HepG2 (cell line): Measurements from ENCODE around the gene SYT7. TPM values are rescaled to one million over a fixed set of nuclear protein-coding genes. Genes with fewer than 3 reads are reported as not detected.
A peak's percentile ranks its signal among the peaks of the same experiment; 100 is the strongest.

ENCODE experiments used
- CREB1 ChIP-seq, 2 experiments: fragments of 450-650 bp in 1 of 2; IDR thresholded peaks; 2 replicates each; pipeline ENCODE4 v1.6.1; 2016 to 2017; ENCODE audit warnings: control low read depth in 1 of 2, mild to moderate bottlenecking in 1 of 2, missing compliant biosample characterization in 1 of 2, missing genetic modification characterization in 1 of 2
- DMAP1 ChIP-seq: IDR thresholded peaks from 2 replicates; pipeline ENCODE4 v1.6.1; 2016
- GLI4 ChIP-seq: sonication (generic); formaldehyde crosslinking; IDR thresholded peaks from 2 replicates; pipeline ENCODE4 v1.5.1; 2020; ENCODE audit warnings: missing genetic modification reagents, mild to moderate bottlenecking, moderate library complexity, borderline replicate concordance
- HIVEP1 ChIP-seq: sonication (generic); formaldehyde crosslinking; IDR thresholded peaks from 2 replicates; pipeline ENCODE4 v1.4.0; 2020; ENCODE audit warnings: mild to moderate bottlenecking, missing genetic modification reagents
- MAFF ChIP-seq: IDR thresholded peaks from 2 replicates; pipeline ENCODE4 v1.6.1; 2011; ENCODE audit warnings: low read depth, low read length, improper control_type of control experiment
- NFE2L1 ChIP-seq: sonication (generic); formaldehyde crosslinking; IDR thresholded peaks from 2 replicates; pipeline ENCODE4 v1.4.0; 2020; ENCODE audit warnings: missing genetic modification reagents, mild to moderate bottlenecking, borderline replicate concordance
- NFYB ChIP-seq: sonication (generic); formaldehyde crosslinking; IDR thresholded peaks from 2 replicates; pipeline ENCODE4 v1.4.0; 2020; ENCODE audit warnings: missing genetic modification reagents
- PHF21A ChIP-seq: sonication (generic); formaldehyde crosslinking; IDR thresholded peaks from 2 replicates; pipeline ENCODE4 v1.5.0; 2020; ENCODE audit warnings: mild to moderate bottlenecking, missing genetic modification reagents
- POGK ChIP-seq: sonication (generic); formaldehyde crosslinking; conservative IDR thresholded peaks from 2 replicates; pipeline ENCODE4 v1.8.0; 2022; ENCODE audit warnings: mild to moderate bottlenecking, moderate library complexity, missing genetic modification reagents
- SP4 ChIP-seq: sonication (generic); formaldehyde crosslinking; IDR thresholded peaks from 2 replicates; pipeline ENCODE4 v1.8.1; 2023; ENCODE audit warnings: mild to moderate bottlenecking, missing genetic modification reagents
- TFDP1 ChIP-seq: IDR thresholded peaks from 2 replicates; pipeline ENCODE4 v1.6.1; 2016; ENCODE audit warnings: missing compliant biosample characterization, missing genetic modification reagents, borderline replicate concordance
- ZBTB21 ChIP-seq: sonication (generic); formaldehyde crosslinking; IDR thresholded peaks from 2 replicates; pipeline ENCODE4 v1.4.0; 2020; ENCODE audit warnings: missing genetic modification reagents
- ZBTB34 ChIP-seq: sonication (generic); formaldehyde crosslinking; IDR thresholded peaks from 2 replicates; pipeline ENCODE4 v1.8.0; 2022; ENCODE audit warnings: mild to moderate bottlenecking, missing genetic modification reagents
- ZNF142 ChIP-seq: sonication (generic); formaldehyde crosslinking; IDR thresholded peaks from 2 replicates; pipeline ENCODE4 v1.4.0; 2020; ENCODE audit warnings: missing genetic modification reagents
- ZNF253 ChIP-seq: sonication (generic); formaldehyde crosslinking; IDR thresholded peaks from 2 replicates; pipeline ENCODE4 v1.8.0; 2022; ENCODE audit warnings: mild to moderate bottlenecking, missing genetic modification reagents, borderline replicate concordance
- ZNF451 ChIP-seq: sonication (generic); formaldehyde crosslinking; IDR thresholded peaks from 2 replicates; pipeline ENCODE4 v1.5.0; 2020; ENCODE audit warnings: mild to moderate bottlenecking, missing genetic modification reagents
- ZNF7 ChIP-seq: IDR thresholded peaks from 2 replicates; pipeline ENCODE4 v1.6.1; 2016; ENCODE audit warnings: missing biosample characterization, missing genetic modification reagents
- polyA plus RNA-seq, 8 experiments: library from polyadenylated mRNA; depleted of rRNA in 3 of 8; stranded (reverse) in 7 of 8; unstranded in 1 of 8; fragments of >200 nt; fragmentation: Illumina TruSeq in 4 of 8; extraction: Trizol in 4 of 8; gene quantifications; 2 replicates each; pipeline versions ENCODE4 v1.2.1 to v1.2.3, GENCODE V29; 2011 to 2016; ENCODE audit warnings: low read depth in 4 of 8, missing spikeins in 1 of 8, mixed read lengths in 1 of 8; ENCODE audit not compliant: insufficient read depth in 1 of 8
- total RNA-seq, 5 experiments: library from RNA; depleted of rRNA; stranded (reverse); fragments of >200 nt; fragmentation: Illumina TruSeq; extraction: Trizol; gene quantifications; 2 replicates each; pipeline ENCODE4 v1.2.3, GENCODE V29; 2016; ENCODE audit warnings: low read depth in 1 of 5

The SYT7 gene
- total and polyA plus RNA-seq, 2 of the 13 experiments (the other 11 are each of a cell fraction or from before 2014, with no cell fraction given): 1.4 to 4.4 TPM

- TF ChIP-seq ZNF142 (CRISPR knock-in tag): peak; percentile 62; the same call in 1 of the 2 replicates
- TF ChIP-seq HIVEP1 (CRISPR knock-in tag): 0 out of 2 replicates have a peak, but pooled peaks have one; percentile 35
- TF ChIP-seq PHF21A (CRISPR knock-in tag): peak; percentile 93
- TF ChIP-seq ZNF253 (CRISPR knock-in tag): no peak
- peak; percentile 24 for TF ChIP-seq MAFF
- TF ChIP-seq ZNF7 (CRISPR knock-in tag): no peak
- TF ChIP-seq NFYB (CRISPR knock-in tag): 0 out of 2 replicates have a peak, but pooled peaks have one; percentile 28
- TF ChIP-seq ZBTB34 (CRISPR knock-in tag): peak; percentile 57; the same call in 1 of the 2 replicates
- TF ChIP-seq CREB1 (IDR thresholded peaks at IDR 0.05): no peak
- TF ChIP-seq CREB1 (CRISPR knock-in tag; IDR thresholded peaks at IDR 0.05): peak; percentile 35; the same call in 1 of the 2 replicates
- TF ChIP-seq POGK: peak; percentile 83; the same call in 1 of the 2 replicates
- TF ChIP-seq ZBTB21 (CRISPR knock-in tag): peak; percentile 57; the same call in 1 of the 2 replicates
- TF ChIP-seq GLI4 (CRISPR knock-in tag): no peak
- no peak for TF ChIP-seq NFE2L1
- peak; percentile 70; the same call in 1 of the 2 replicates for TF ChIP-seq ZNF451 (CRISPR knock-in tag)
- TF ChIP-seq SP4 (CRISPR knock-in tag): peak; percentile 54
- TF ChIP-seq DMAP1 (CRISPR knock-in tag): peak; percentile 39; the same call in 1 of the 2 replicates
- peak; percentile 51; the same call in 1 of the 2 replicates for TF ChIP-seq TFDP1 (CRISPR knock-in tag)
These were observed 92.1 kb downstream of the SYT7 start (continued) for GRCh38 chr11:61488651-61489291.
